ENCODE measurements around the gene TRAF6. TPM values are rescaled to one million over a fixed set of nuclear protein-coding genes. Genes with fewer than 3 reads are reported as not detected.
"Not testable (repeated sequence)": the region's sequence is repeated elsewhere in the genome, so short reads cannot be mapped to it uniquely, and the experiment has no call there.

The TRAF6 gene
- total RNA-seq, 3 donors from 2014 or later: 8.3 to 12.1 (median 10.5) TPM

- H3K9me3 Mint-ChIP-seq; DNase-seq; H3K27me3 Mint-ChIP-seq (ENCODE audit: low read depth); H3K4me3 Mint-ChIP-seq; ATAC-seq: not testable (repeated sequence)
- Mint-ChIP-seq H3K36me3 (ENCODE audit: insufficient read depth) (peaks cover 14% of the 10 kb centered on the region), H3K4me1 (ENCODE audit: low read depth) (peaks cover 18% of the 10 kb centered on the region)
These were observed 27.0 kb downstream of the TRAF6 start for GRCh38 chr11:36483042-36483441.

DNA sequence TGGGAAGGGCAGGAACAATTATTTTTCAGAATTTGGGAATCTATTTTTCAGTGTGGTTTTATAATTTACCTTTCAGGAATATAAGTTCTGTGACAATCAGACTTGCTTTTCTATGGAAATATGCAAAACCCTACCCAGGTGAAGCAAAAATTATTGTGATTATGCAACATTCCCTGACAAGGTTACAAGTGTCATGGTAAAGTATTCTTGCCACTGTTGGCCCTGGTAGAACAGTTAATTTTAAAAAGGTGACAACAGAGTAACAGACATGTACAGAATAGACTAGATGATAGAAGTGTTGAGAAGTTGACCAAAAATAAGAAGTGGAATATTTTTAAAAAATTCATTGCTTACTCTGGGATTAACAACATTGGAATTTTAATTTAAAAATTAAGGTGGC lies 29.2 kb downstream of the TRAF6 start:
- no peak overlapping the region for H3K4me3 Mint-ChIP-seq
- DNase-seq: no peak
- H3K4me1 Mint-ChIP-seq (ENCODE audit: low read depth): peaks cover 7% of the 10 kb centered on the region
- no peaks in the 10 kb centered on the region for H3K27me3 Mint-ChIP-seq (ENCODE audit: low read depth)
- no peaks in the 10 kb centered on the region for H3K9me3 Mint-ChIP-seq
- ATAC-seq: no peak
- peaks cover 13% of the 10 kb centered on the region for H3K36me3 Mint-ChIP-seq (ENCODE audit: insufficient read depth)

GRCh38 chr11:36478700-36479329 lies 31.3 kb downstream of the TRAF6 start:
- Mint-ChIP-seq H3K27me3 (ENCODE audit: low read depth) (no peaks in the 10 kb centered on the region), H3K9me3 (no peaks in the 10 kb centered on the region), H3K4me1 (ENCODE audit: low read depth) (peaks cover 4% of the 10 kb centered on the region), H3K36me3 (ENCODE audit: insufficient read depth) (peaks cover 9% of the 10 kb centered on the region), H3K4me3 (no peak overlapping the region)
- no peak for DNase-seq
- no peak for ATAC-seq

GRCh38 chr11:36475192-36475591 lies 34.9 kb downstream of the TRAF6 start:
- Mint-ChIP-seq H3K4me3 (no peak overlapping the region), H3K36me3 (ENCODE audit: insufficient read depth) (peaks cover 12% of the 10 kb centered on the region), H3K4me1 (ENCODE audit: low read depth) (no peaks in the 10 kb centered on the region), H3K9me3 (no peaks in the 10 kb centered on the region), H3K27me3 (ENCODE audit: low read depth) (no peaks in the 10 kb centered on the region)
- no peak for ATAC-seq
- DNase-seq: no peak

DNA sequence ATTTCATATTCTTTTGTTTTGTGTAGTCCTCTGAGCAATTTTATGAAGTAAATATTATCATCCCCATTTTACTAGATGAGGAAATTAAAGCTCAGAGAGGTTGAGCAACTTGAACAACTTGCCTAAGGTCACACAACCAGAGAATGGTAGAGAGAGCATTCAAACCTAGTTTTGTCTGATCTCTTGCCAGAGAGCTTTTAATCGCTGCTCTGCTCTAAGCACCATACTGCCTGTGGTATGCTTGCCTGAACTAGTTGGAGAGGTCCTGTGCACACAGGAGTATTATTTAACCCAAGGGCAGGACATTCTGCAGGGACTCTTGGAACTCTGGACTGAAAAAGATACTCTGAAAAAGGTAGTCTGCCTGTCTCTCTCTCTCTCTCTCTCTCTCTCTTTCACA lies 38.5 kb downstream of the TRAF6 start:
- Mint-ChIP-seq H3K9me3 (no peaks in the 10 kb centered on the region), H3K4me1 (ENCODE audit: low read depth) (no peaks in the 10 kb centered on the region), H3K4me3 (no peak overlapping the region), H3K27me3 (ENCODE audit: low read depth) (no peaks in the 10 kb centered on the region), H3K36me3 (ENCODE audit: insufficient read depth) (peaks cover 12% of the 10 kb centered on the region)
- ATAC-seq: no peak
- DNase-seq: no peak

DNA sequence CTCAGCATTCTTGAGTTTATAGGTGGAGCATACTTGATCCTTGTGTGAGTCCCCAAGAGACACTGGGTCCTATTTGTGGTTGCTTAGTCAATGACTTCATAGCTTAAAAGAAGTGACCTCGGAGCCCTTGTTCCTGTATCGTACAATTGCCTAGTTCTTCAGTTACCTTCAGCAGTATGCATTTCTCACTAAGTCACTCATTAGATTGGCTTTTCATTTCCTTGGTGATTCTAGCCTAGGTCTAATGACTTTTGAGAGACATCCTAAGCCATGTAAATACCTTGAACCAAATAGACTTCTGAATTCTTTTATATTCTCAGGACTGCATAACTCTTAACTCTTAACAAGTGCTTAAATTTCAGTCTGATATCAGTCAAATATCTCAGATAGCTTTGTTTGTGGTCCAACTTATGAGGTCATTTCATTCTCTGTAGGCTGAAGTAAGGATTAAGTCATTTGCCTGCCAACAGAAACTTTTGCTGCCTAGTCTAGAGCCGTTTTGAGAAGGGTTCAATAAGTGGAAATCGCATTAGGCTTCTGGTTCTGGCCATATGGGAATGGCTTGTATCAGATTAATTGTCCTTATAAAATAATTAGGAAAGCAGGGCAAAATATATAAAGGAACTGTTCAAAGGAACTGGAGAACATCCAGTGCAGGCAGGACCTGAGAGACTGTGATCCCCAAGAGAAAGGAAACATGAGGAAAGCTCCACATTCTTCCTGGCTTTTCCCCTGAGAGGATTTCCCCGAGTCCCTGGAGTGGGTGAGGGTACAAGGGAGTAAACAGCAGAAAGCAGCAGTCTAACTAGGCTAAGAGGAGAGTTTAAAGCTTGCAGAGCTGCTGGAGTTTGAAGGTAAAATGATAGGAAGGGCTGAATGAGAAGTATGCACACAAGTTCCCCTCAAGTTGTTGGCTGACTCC lies 39.9 kb downstream of the TRAF6 start:
- peaks cover 15% of the 10 kb centered on the region for H3K36me3 Mint-ChIP-seq (ENCODE audit: insufficient read depth)
- H3K4me3 Mint-ChIP-seq: no peak overlapping the region
- no peak for ATAC-seq

GRCh38 chr11:36469063-36469462 lies 41.0 kb downstream of the TRAF6 start:
- H3K4me1 Mint-ChIP-seq (ENCODE audit: low read depth): peaks cover 3% of the 10 kb centered on the region
- no peak for ATAC-seq
- no peak overlapping the region for H3K4me3 Mint-ChIP-seq
- no peak for DNase-seq
- H3K27me3 Mint-ChIP-seq (ENCODE audit: low read depth): no peaks in the 10 kb centered on the region
- peaks cover 10% of the 10 kb centered on the region for H3K36me3 Mint-ChIP-seq (ENCODE audit: insufficient read depth)
- H3K9me3 Mint-ChIP-seq: no peaks in the 10 kb centered on the region

More for the DNA sequence above, 39.9 kb downstream of the TRAF6 start:
- Mint-ChIP-seq H3K4me1 (ENCODE audit: low read depth) (no peaks in the 10 kb centered on the region), H3K27me3 (ENCODE audit: low read depth) (no peaks in the 10 kb centered on the region), H3K9me3 (no peaks in the 10 kb centered on the region)
- no peak for DNase-seq

GRCh38 chr11:36467916-36468315 lies 42.2 kb downstream of the TRAF6 start:
- Mint-ChIP-seq H3K4me3 (no peak overlapping the region), H3K9me3 (no peaks in the 10 kb centered on the region), H3K27me3 (ENCODE audit: low read depth) (no peaks in the 10 kb centered on the region), H3K4me1 (ENCODE audit: low read depth) (peaks cover 3% of the 10 kb centered on the region), H3K36me3 (ENCODE audit: insufficient read depth) (peaks cover 3% of the 10 kb centered on the region)
- ATAC-seq (no peak), DNase-seq (no peak)

- ATAC-seq (no peak), DNase-seq (no peak)
- Mint-ChIP-seq H3K4me1 (ENCODE audit: low read depth) (peaks cover 3% of the 10 kb centered on the region), H3K27me3 (ENCODE audit: low read depth) (no peaks in the 10 kb centered on the region), H3K9me3 (no peaks in the 10 kb centered on the region), H3K36me3 (ENCODE audit: insufficient read depth) (peaks cover 3% of the 10 kb centered on the region), H3K4me3 (no peak overlapping the region)
These were observed 43.1 kb downstream of the TRAF6 start for GRCh38 chr11:36467012-36467411.

DNA sequence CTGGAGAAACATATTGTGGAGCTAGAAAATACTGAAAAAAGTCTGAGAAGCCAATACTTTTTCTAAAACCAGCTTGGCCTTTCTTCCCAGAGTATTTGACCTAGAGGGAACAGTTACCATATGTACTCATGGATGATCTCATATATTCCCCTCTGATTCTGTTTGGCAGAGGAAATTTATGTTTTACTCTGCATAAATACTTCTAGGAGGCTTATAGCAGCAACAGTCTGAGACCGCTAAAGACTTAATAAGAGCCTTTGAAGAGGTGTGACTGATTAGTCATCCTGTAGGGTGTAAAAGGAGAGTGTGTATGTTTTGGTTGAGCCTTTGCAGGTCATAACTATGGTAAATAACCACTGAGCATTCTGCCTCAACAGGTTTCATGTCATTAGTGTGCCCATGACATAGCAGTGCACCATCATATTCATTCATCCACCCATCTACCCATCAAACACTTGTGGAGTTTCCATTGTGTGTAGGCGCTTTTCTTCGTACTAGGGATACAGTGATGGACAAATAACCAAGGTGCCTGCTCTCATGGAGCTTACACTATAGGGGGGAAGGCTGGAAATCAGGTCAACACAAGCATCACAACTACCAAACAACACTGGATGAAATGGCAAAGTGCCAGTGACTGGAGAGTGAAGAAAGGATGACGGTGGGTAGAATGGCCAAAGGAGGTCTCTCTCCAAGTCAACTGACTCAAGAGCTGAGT lies 44.5 kb downstream of the TRAF6 start:
- H3K4me3 Mint-ChIP-seq: no peak overlapping the region
- no peak for DNase-seq
- no peaks in the 10 kb centered on the region for H3K9me3 Mint-ChIP-seq
- no peaks in the 10 kb centered on the region for H3K27me3 Mint-ChIP-seq (ENCODE audit: low read depth)
- peaks cover 3% of the 10 kb centered on the region for H3K36me3 Mint-ChIP-seq (ENCODE audit: insufficient read depth)
- peaks cover 3% of the 10 kb centered on the region for H3K4me1 Mint-ChIP-seq (ENCODE audit: low read depth)
- peak in 1 of 2 donors; percentile 58 for ATAC-seq

DNA sequence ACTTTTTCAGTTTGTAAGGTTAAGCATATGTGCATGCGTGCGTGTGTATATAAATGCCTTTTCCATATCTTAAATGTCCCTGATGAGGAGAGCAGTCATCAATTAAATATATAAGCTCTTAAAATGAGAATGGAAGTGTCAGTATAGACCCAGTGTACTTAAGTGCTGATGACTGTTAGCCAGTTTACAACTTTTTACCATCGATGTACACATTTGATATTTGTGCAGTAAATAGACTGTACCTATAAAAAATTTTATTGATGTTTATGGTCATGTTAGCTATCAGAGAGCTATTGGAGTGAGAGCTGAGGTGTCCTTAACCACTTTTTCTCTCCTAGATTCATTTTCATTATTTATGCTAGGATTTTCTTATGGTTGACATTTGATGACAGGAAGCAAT lies 45.4 kb downstream of the TRAF6 start:
- Mint-ChIP-seq H3K4me3 (no peak overlapping the region), H3K36me3 (ENCODE audit: insufficient read depth) (peaks cover 3% of the 10 kb centered on the region), H3K27me3 (ENCODE audit: low read depth) (no peaks in the 10 kb centered on the region), H3K9me3 (no peaks in the 10 kb centered on the region), H3K4me1 (ENCODE audit: low read depth) (peaks cover 6% of the 10 kb centered on the region)
- DNase-seq (no peak), ATAC-seq (no peak)

- peaks cover 6% of the 10 kb centered on the region for H3K4me1 Mint-ChIP-seq (ENCODE audit: low read depth)
- H3K36me3 Mint-ChIP-seq (ENCODE audit: insufficient read depth): peaks cover 3% of the 10 kb centered on the region
- H3K9me3 Mint-ChIP-seq: no peaks in the 10 kb centered on the region
- H3K4me3 Mint-ChIP-seq: no peak overlapping the region
- H3K27me3 Mint-ChIP-seq (ENCODE audit: low read depth): no peaks in the 10 kb centered on the region
- ATAC-seq (no peak), DNase-seq (no peak)
These were observed 46.3 kb downstream of the TRAF6 start for GRCh38 chr11:36463781-36464180.

- Mint-ChIP-seq H3K27me3 (ENCODE audit: low read depth) (no peaks in the 10 kb centered on the region), H3K4me1 (ENCODE audit: low read depth) (peaks cover 8% of the 10 kb centered on the region), H3K9me3 (no peaks in the 10 kb centered on the region), H3K36me3 (ENCODE audit: insufficient read depth) (peaks cover 3% of the 10 kb centered on the region), H3K4me3 (no peak overlapping the region)
- ATAC-seq (no peak), DNase-seq (no peak)
These were observed 47.8 kb downstream of the TRAF6 start for GRCh38 chr11:36462321-36462720.

DNA sequence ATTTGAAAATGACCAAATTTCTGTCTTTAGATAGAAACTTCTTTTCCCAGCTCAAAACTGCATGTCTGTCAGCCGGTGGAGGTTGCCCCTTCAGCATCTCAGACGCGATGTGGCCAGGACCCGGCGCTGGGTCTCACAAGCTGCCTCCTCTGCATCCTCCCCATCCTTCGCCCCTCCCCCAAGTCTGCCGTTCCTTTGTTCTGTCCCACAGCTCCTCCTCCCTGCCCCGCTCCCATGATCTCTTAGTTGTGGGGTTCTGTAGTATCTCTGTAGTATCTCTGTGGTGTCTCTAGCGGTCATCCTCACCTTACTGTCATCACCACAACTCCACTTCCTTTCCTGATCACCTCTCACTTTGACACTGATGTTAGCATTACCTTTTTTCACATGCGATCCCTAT lies 49.9 kb downstream of the TRAF6 start:
- no peak for DNase-seq
- Mint-ChIP-seq H3K4me3 (no peak overlapping the region), H3K9me3 (no peaks in the 10 kb centered on the region), H3K36me3 (ENCODE audit: insufficient read depth) (no peaks in the 10 kb centered on the region), H3K4me1 (ENCODE audit: low read depth) (peaks cover 8% of the 10 kb centered on the region), H3K27me3 (ENCODE audit: low read depth) (no peaks in the 10 kb centered on the region)
- ATAC-seq: no peak
